ENCODE results near the gene BRPF1. TPM values are rescaled to one million over a fixed set of nuclear protein-coding genes. Genes with fewer than 3 reads are reported as not detected.

Gene BRPF1
- total RNA-seq, 2 experiments from 2014 or later, result 23.7 to 25.6 TPM

DNA sequence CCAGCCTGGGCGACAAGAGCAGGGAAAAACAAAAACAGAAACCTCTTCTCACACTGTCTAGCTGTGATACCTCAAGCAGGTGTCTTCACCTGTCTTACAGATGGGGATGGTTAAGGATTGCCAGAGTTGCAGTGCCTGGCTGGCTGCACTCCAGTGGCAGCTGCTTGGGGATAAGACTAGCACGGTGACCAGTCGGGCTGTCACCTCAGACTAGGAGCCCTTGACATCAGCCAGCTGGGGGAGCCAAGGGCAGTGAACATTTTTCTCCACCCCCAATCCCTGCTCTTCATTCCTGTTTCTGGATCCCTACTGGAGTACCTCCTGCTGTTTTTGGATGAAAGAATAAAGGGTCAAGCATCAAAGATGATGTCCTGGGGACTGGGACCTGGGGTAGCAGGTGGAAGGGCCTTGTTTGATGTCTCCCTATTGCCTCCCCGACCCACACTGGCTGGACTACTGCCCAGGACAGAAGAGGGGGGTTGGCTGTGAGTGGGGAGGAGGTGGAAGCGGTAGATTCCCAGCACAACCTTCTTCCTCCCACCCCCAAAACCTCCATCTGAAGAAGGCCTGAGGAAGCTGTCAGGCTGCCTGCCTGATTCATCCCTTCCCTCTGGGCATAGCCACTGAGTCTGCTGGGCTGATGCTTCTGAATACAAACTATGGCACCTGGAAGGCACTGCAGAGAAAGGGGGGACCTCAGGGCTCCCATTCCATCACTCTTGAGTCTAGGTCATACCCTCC, 34.9 kb upstream of the BRPF1 start:
- ChIA-PET CTCF (no interaction called here), POLR2A (no interaction called here)
- Mint-ChIP-seq H3K4me1 (ENCODE audit: low read depth) (no peaks in the 10 kb centered on the region), H3K4me3 (no peak overlapping the region), H3K27ac (no peak overlapping the region), H3K27me3 (no peaks in the 10 kb centered on the region), H3K36me3 (ENCODE audit: low read depth) (peaks cover 89% of the 10 kb centered on the region), H3K9me3 (no peaks in the 10 kb centered on the region)
- H3K27me3 ChIP-seq (ENCODE audit: control insufficient read depth in 1 of 2, insufficient read depth in 2 of 2, low read length in 2 of 2), result no peaks in the 10 kb centered on the region
- no peaks in the 10 kb centered on the region for H3K4me1 ChIP-seq (ENCODE audit: insufficient read depth, low read length)
- ATAC-seq (ENCODE audit: poor library complexity) (no peak), DNase-seq (no peak)
- H3K27ac ChIP-seq (ENCODE audit: low read depth in 1 of 2, low read length in 2 of 2), result no peak overlapping the region
- no peak overlapping the region for H3K4me3 ChIP-seq (ENCODE audit: low read length)
- H3K36me3 ChIP-seq (ENCODE audit: insufficient read depth, low read length), result peaks cover 85% of the 10 kb centered on the region
- H3K9me3 ChIP-seq (ENCODE audit: control insufficient read depth in 1 of 2, insufficient read depth in 1 of 2, low read length in 2 of 2), result peaks cover 0 to under 1% of the 10 kb centered on the region in 2 experiments
- intact Hi-C loops (cut with DNase I, micrococcal nuclease), result no loop called here
- TF ChIP-seq, protein P1, sequence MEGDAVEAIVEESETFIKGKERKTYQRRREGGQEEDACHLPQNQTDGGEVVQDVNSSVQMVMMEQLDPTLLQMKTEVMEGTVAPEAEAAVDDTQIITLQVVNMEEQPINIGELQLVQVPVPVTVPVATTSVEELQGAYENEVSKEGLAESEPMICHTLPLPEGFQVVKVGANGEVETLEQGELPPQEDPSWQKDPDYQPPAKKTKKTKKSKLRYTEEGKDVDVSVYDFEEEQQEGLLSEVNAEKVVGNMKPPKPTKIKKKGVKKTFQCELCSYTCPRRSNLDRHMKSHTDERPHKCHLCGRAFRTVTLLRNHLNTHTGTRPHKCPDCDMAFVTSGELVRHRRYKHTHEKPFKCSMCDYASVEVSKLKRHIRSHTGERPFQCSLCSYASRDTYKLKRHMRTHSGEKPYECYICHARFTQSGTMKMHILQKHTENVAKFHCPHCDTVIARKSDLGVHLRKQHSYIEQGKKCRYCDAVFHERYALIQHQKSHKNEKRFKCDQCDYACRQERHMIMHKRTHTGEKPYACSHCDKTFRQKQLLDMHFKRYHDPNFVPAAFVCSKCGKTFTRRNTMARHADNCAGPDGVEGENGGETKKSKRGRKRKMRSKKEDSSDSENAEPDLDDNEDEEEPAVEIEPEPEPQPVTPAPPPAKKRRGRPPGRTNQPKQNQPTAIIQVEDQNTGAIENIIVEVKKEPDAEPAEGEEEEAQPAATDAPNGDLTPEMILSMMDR (IDR thresholded peaks at IDR 0.05), result no peak

DNA sequence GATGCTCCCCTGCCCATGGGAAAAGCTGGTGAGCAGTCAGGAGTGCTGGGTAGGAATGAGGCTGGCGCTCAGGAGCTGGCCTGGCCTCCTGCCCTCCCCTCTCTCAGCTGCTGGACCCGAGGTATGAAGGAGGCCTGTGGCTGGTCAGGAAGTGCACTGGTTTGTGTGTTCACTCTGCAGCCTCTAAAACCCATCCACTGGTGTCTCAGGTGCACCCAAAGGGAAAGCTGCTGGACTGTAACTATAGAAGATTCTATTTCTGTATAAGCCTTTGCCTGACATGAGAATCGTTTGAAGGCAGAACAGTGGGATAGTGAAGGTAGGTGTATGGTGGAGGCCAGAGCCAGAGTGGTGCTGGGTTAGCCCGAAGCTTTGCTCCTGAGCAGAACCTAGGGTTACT, 33.6 kb upstream of the BRPF1 start:
- peaks cover 2% of the 10 kb centered on the region for H3K27me3 Mint-ChIP-seq

DNA sequence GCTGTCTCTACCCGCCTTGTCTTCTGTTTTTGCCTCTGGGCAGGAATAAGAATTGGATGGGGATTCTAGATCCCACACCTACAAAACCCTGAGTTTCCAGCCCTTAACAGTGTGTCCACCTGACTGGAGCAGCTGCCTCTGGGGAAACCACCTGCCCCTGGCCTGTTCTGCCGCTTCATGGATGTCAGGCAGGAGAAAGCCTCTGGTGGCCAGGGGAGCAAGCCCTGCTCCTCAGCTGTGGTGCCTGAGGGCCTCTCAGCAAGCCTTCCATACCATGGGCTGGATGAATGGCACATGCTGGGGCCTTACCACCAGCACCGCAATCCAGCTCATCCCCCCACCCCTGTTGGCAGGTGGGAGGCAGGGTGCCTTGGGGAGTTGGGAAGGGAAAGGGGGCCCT, 33.2 kb upstream of the BRPF1 start:
- Mint-ChIP-seq H3K36me3 (ENCODE audit: low read depth) (peaks cover 87% of the 10 kb centered on the region), H3K4me1 (ENCODE audit: low read depth) (peaks cover 5% of the 10 kb centered on the region), H3K27ac (no peak overlapping the region), H3K9me3 (no peaks in the 10 kb centered on the region), H3K4me3 (no peak overlapping the region), H3K27me3 (peaks cover 6% of the 10 kb centered on the region)
- DNase-seq (no peak), ATAC-seq (ENCODE audit: poor library complexity) (no peak)
- TF ChIP-seq, protein P1 (IDR thresholded peaks at IDR 0.05), result no peak
- no peak overlapping the region for H3K27ac ChIP-seq (ENCODE audit: low read depth in 1 of 2, low read length in 2 of 2)
- ChIA-PET CTCF (no interaction called here), POLR2A (no interaction called here)
- H3K27me3 ChIP-seq (ENCODE audit: control insufficient read depth in 1 of 2, insufficient read depth in 2 of 2, low read length in 2 of 2), result peaks cover under 1% of the 10 kb centered on the region in 2 experiments
- intact Hi-C loops (cut with DNase I, micrococcal nuclease), result no loop called here
- H3K9me3 ChIP-seq (ENCODE audit: control insufficient read depth in 1 of 2, insufficient read depth in 1 of 2, low read length in 2 of 2), result peaks cover 0 to 3% of the 10 kb centered on the region in 2 experiments
- peaks cover 76% of the 10 kb centered on the region for H3K36me3 ChIP-seq (ENCODE audit: insufficient read depth, low read length)
- H3K4me3 ChIP-seq (ENCODE audit: low read length), result no peak overlapping the region
- H3K4me1 ChIP-seq (ENCODE audit: insufficient read depth, low read length), result no peaks in the 10 kb centered on the region

More for the DNA sequence above, 33.6 kb upstream of the BRPF1 start:
- H3K9me3 ChIP-seq (ENCODE audit: control insufficient read depth in 1 of 2, insufficient read depth in 1 of 2, low read length in 2 of 2), result peaks cover 0 to 3% of the 10 kb centered on the region in 2 experiments
- H3K4me3 Mint-ChIP-seq, result no peak overlapping the region
- no peaks in the 10 kb centered on the region for H3K4me1 ChIP-seq (ENCODE audit: insufficient read depth, low read length)
- H3K27ac ChIP-seq (ENCODE audit: low read depth in 1 of 2, low read length in 2 of 2), result no peak overlapping the region
- intact Hi-C loops (cut with DNase I, micrococcal nuclease), result no loop called here
- no peaks in the 10 kb centered on the region for H3K9me3 Mint-ChIP-seq
- peaks cover 87% of the 10 kb centered on the region for H3K36me3 Mint-ChIP-seq (ENCODE audit: low read depth)
- TF ChIP-seq, protein P1 (IDR thresholded peaks at IDR 0.05), result no peak
- no peaks in the 10 kb centered on the region for H3K27me3 ChIP-seq (ENCODE audit: control insufficient read depth in 1 of 2, insufficient read depth in 2 of 2, low read length in 2 of 2)
- no peak overlapping the region for H3K4me3 ChIP-seq (ENCODE audit: low read length)
- no peak for DNase-seq
- H3K4me1 Mint-ChIP-seq (ENCODE audit: low read depth), result peaks cover 1% of the 10 kb centered on the region
- POLR2A ChIA-PET, result no interaction called here
- ATAC-seq (ENCODE audit: poor library complexity), result no peak
- CTCF ChIA-PET, result no interaction called here
- H3K36me3 ChIP-seq (ENCODE audit: insufficient read depth, low read length), result peaks cover 80% of the 10 kb centered on the region
- H3K27ac Mint-ChIP-seq, result no peak overlapping the region
